Liver (tissue), 9 donors: ENCODE data around the gene ABL1. TPM values are rescaled to one million over a fixed set of nuclear protein-coding genes. Genes with fewer than 3 reads are reported as not detected.

Source experiments
- DNase-seq: peaks from one replicate; pipeline ENCODE4 v3.0.0-alpha.2; 2017; ENCODE audit warnings: low spot score
- H3K27ac ChIP-seq, 2 donors: one replicate each; pipeline ENCODE4 v1.7.0; 2013; ENCODE audit warnings: inconsistent platforms in 2 of 2, low read length in 2 of 2, control low read depth in 1 of 2, low read depth in 1 of 2, mild to moderate bottlenecking in 1 of 2
- H3K27me3 ChIP-seq, 4 donors: one replicate each; pipeline versions ENCODE4 v1.6.1 to v1.7.0; 2013; ENCODE audit warnings: low read length in 3 of 4, inconsistent platforms in 1 of 4, mild to moderate bottlenecking in 1 of 4, moderate library complexity in 1 of 4; ENCODE audit not compliant: control insufficient read depth in 4 of 4, insufficient read depth in 4 of 4
- H3K36me3 ChIP-seq, 4 donors: one replicate each; pipeline versions ENCODE4 v1.6.1 to v1.7.0; 2013; ENCODE audit warnings: low read length in 3 of 4, mild to moderate bottlenecking in 3 of 4, low read depth in 1 of 4, moderate library complexity in 1 of 4; ENCODE audit not compliant: control insufficient read depth in 4 of 4, insufficient read depth in 3 of 4
- H3K4me1 ChIP-seq, 4 donors: one replicate each; pipeline versions ENCODE4 v1.6.1 to v1.7.0; 2013; ENCODE audit warnings: low read length in 3 of 4, mild to moderate bottlenecking in 3 of 4, moderate library complexity in 1 of 4; ENCODE audit not compliant: control insufficient read depth in 4 of 4, insufficient read depth in 4 of 4
- H3K4me3 ChIP-seq, 3 donors: one replicate each; pipeline versions ENCODE4 v1.6.1 to v1.7.0; 2013; ENCODE audit warnings: low read length in 3 of 3, control low read depth in 1 of 3, low read depth in 1 of 3, mild to moderate bottlenecking in 1 of 3
- H3K9ac ChIP-seq, 2 donors: one replicate each; pipeline ENCODE4 v1.7.0; 2013; ENCODE audit warnings: low read length in 2 of 2, mild to moderate bottlenecking in 2 of 2, moderate library complexity in 2 of 2, control low read depth in 1 of 2, low read depth in 1 of 2
- H3K9me3 ChIP-seq, 4 donors: one replicate each; pipeline versions ENCODE4 v1.6.1 to v1.7.0; 2013; ENCODE audit warnings: low read length in 3 of 4; ENCODE audit not compliant: control insufficient read depth in 4 of 4
- EGR1 ChIP-seq, 2 donors: IDR thresholded peaks; 2 replicates each; pipeline ENCODE4 v1.6.1; 2016 to 2018; ENCODE audit warnings: antibody characterized with exemption in 2 of 2, low read depth in 2 of 2
- FOXA1 ChIP-seq: IDR thresholded peaks from 2 replicates; pipeline ENCODE4 v1.6.1; 2016; ENCODE audit warnings: antibody characterized with exemption
- FOXA2 ChIP-seq: IDR thresholded peaks from 2 replicates; pipeline ENCODE4 v1.6.1; 2016; ENCODE audit warnings: antibody characterized with exemption
- HNF4A ChIP-seq, 2 donors: conservative IDR thresholded peaks; 2 replicates each; pipeline ENCODE4 v1.6.1; 2016; ENCODE audit warnings: antibody characterized with exemption in 2 of 2, mild to moderate bottlenecking in 2 of 2
- HNF4G ChIP-seq: IDR thresholded peaks from 2 replicates; pipeline ENCODE4 v1.6.1; 2016; ENCODE audit warnings: antibody characterized with exemption
- JUND ChIP-seq, 2 donors: IDR thresholded peaks; 2 replicates each; pipeline ENCODE4 v1.6.1; 2016; ENCODE audit warnings: antibody characterized with exemption in 2 of 2
- RAD21 ChIP-seq, 2 donors: IDR thresholded peaks; 2 replicates each; pipeline ENCODE4 v1.6.1; 2016; ENCODE audit warnings: antibody characterized with exemption in 2 of 2, mild to moderate bottlenecking in 2 of 2
- RXRA ChIP-seq, 2 donors: IDR thresholded peaks; 2 replicates each; pipeline ENCODE4 v1.6.1; 2017 to 2018; ENCODE audit warnings: antibody characterized with exemption in 2 of 2, mild to moderate bottlenecking in 1 of 2
- SP1 ChIP-seq: IDR thresholded peaks from 2 replicates; pipeline ENCODE4 v1.6.1; 2018; ENCODE audit warnings: antibody characterized with exemption, mild to moderate bottlenecking
- TAF1 ChIP-seq: conservative IDR thresholded peaks from 2 replicates; pipeline ENCODE4 v1.6.1; 2016; ENCODE audit warnings: antibody characterized with exemption, mild to moderate bottlenecking
- WGBS: extraction: QIAGEN DNeasy Blood & Tissue Kit; methylation state at CpG from one replicate; pipeline ENCODE4 v1.1.7; 2013; 5-methylcytosine and 5-hydroxymethylcytosine counted together
- polyA plus RNA-seq, 2 donors: library from polyadenylated mRNA; stranded (reverse) in 1 of 2; unstranded in 1 of 2; fragments of 200-250 nt in 1 of 2; fragments of >200 nt in 1 of 2; fragmentation: Nextera tagmentation in 1 of 2; extraction: Ambion mirVana in 1 of 2; gene quantifications; one replicate each; pipeline versions ENCODE4 v1.2.1 to v1.2.3, GENCODE V29; 2013 to 2015
- total RNA-seq, 2 donors: library from RNA; depleted of rRNA; stranded (reverse); fragments of >200 nt; gene quantifications; one replicate each; pipeline ENCODE4 v1.2.3, GENCODE V29; 2014
- TF ChIP-seq, protein P1 (sequence below): IDR thresholded peaks from 2 replicates; pipeline ENCODE4 v1.6.1; 2016; ENCODE audit warnings: antibody characterized with exemption, mild to moderate bottlenecking
- TF ChIP-seq, protein P2 (sequence below): IDR thresholded peaks from 2 replicates; pipeline ENCODE4 v1.6.1; 2016; ENCODE audit warnings: antibody characterized with exemption
- donor health status: healthy.
- donor health status: healthy.
- donor health status: healthy.
- donor health status: healthy.
- donor health status: healthy.

The ABL1 gene
- total and polyA plus RNA-seq, 4 donors: 4.2 to 14.2 (median 10.9) TPM

DNA sequence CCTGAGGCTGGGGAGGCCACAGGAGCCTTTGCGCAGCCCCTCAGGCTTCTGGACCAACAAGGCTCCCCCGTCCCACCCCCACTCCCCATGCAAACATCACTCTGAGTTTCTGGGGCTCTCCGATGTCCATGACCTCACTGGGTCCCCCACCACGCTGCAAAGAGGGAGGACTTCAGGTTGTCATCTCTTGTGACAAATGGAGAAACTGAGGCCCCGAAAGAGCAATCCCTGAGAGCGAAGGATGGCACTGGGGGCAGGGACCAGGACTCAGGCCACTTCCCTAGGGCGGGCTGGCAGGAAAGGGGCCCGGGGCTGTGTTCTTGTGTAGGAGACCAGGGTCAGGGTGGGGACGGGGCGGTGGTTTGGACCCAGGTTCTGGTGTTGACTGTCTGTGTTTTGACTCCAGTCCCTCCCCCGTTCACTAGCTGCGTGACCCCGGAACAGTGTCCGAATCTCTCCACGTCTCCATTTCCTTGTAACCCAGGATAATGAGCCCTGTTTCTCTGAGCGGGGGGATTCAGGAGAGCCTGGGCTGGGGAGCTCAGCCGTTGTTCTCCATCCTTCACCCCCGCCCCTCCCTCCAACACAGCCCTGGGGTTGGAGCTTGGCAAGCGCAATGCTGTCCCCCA is 90.1 kb downstream of the ABL1 start:
- H3K27ac ChIP-seq: no peak overlapping the region
- no peaks in the 10 kb centered on the region for H3K9me3 ChIP-seq
- H3K9ac ChIP-seq: no peak overlapping the region
- no peak for DNase-seq
- 76% methylated on average over 19 of the region's 19 CpGs for WGBS
- TF ChIP-seq JUND (IDR thresholded peaks at IDR 0.05) (no peak), SP1 (no peak), FOXA2 (no peak), RXRA (IDR thresholded peaks at IDR 0.05) (no peak), RAD21 (IDR thresholded peaks at IDR 0.05) (no peak), TAF1 (no peak), HNF4A (conservative IDR thresholded peaks at IDR 0.05) (no peak)
- TF ChIP-seq, protein P1, sequence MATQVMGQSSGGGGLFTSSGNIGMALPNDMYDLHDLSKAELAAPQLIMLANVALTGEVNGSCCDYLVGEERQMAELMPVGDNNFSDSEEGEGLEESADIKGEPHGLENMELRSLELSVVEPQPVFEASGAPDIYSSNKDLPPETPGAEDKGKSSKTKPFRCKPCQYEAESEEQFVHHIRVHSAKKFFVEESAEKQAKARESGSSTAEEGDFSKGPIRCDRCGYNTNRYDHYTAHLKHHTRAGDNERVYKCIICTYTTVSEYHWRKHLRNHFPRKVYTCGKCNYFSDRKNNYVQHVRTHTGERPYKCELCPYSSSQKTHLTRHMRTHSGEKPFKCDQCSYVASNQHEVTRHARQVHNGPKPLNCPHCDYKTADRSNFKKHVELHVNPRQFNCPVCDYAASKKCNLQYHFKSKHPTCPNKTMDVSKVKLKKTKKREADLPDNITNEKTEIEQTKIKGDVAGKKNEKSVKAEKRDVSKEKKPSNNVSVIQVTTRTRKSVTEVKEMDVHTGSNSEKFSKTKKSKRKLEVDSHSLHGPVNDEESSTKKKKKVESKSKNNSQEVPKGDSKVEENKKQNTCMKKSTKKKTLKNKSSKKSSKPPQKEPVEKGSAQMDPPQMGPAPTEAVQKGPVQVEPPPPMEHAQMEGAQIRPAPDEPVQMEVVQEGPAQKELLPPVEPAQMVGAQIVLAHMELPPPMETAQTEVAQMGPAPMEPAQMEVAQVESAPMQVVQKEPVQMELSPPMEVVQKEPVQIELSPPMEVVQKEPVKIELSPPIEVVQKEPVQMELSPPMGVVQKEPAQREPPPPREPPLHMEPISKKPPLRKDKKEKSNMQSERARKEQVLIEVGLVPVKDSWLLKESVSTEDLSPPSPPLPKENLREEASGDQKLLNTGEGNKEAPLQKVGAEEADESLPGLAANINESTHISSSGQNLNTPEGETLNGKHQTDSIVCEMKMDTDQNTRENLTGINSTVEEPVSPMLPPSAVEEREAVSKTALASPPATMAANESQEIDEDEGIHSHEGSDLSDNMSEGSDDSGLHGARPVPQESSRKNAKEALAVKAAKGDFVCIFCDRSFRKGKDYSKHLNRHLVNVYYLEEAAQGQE: no peak
- no peaks in the 10 kb centered on the region for H3K36me3 ChIP-seq
- peaks cover 0 to 3% (median 0%) of the 10 kb centered on the region in 4 donors for H3K27me3 ChIP-seq
- no peak overlapping the region for H3K4me3 ChIP-seq
- no peaks in the 10 kb centered on the region for H3K4me1 ChIP-seq

DNA sequence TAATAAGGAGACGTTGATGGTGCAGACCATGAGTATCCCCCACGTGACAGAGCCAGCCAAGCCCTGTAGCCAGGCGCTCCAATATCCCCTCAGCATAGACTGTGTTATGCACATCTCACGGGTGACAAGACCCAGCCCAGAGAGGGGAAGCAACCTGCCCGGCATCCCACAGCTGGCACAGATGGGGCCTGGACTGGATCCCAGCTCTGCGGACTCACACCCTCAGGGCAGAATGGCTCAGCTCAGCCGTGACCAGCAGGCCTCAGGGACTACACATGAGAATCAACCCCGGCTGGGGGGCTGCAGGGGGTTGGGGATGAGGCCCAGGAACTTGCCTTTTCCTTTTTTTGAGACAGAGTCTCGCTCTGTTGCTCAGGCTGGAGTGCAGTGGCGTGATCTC is 92.3 kb downstream of the ABL1 start:
- H3K9me3 ChIP-seq: no peaks in the 10 kb centered on the region
- no peak overlapping the region for H3K4me3 ChIP-seq
- H3K9ac ChIP-seq: no peak overlapping the region
- TF ChIP-seq, protein P2, sequence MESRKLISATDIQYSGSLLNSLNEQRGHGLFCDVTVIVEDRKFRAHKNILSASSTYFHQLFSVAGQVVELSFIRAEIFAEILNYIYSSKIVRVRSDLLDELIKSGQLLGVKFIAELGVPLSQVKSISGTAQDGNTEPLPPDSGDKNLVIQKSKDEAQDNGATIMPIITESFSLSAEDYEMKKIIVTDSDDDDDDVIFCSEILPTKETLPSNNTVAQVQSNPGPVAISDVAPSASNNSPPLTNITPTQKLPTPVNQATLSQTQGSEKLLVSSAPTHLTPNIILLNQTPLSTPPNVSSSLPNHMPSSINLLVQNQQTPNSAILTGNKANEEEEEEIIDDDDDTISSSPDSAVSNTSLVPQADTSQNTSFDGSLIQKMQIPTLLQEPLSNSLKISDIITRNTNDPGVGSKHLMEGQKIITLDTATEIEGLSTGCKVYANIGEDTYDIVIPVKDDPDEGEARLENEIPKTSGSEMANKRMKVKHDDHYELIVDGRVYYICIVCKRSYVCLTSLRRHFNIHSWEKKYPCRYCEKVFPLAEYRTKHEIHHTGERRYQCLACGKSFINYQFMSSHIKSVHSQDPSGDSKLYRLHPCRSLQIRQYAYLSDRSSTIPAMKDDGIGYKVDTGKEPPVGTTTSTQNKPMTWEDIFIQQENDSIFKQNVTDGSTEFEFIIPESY: no peak
- TF ChIP-seq EGR1 (IDR thresholded peaks at IDR 0.05; ENCODE audit: low read depth in 2 of 2) (no peak), HNF4A (conservative IDR thresholded peaks at IDR 0.05) (no peak), HNF4G (no peak), TAF1 (no peak), JUND (IDR thresholded peaks at IDR 0.05) (no peak), FOXA1 (no peak), RAD21 (IDR thresholded peaks at IDR 0.05) (no peak)
- TF ChIP-seq, protein P1: no peak
- 95% methylated on average over 10 of the region's 10 CpGs for WGBS
- peaks cover 0 to under 1% (median 0%) of the 10 kb centered on the region in 4 donors for H3K27me3 ChIP-seq
- no peak overlapping the region for H3K27ac ChIP-seq
- no peaks in the 10 kb centered on the region for H3K36me3 ChIP-seq
- H3K4me1 ChIP-seq: no peaks in the 10 kb centered on the region
- DNase-seq: no peak
